RWPE2 (cell line): ENCODE measurements around the gene UBASH3A.

Experiments
- ATAC-seq: fragments of 200-7000 bp; cut with Tn5 transposase; 3 replicates; pipeline ENCODE4 v1.9.1; 2021; ENCODE audit warnings: low read depth
- DNase-seq: peaks from one replicate; pipeline ENCODE4 v3.0.0-alpha.2; 2020; ENCODE audit warnings: low spot score
- H3K27ac ChIP-seq: fragments of 450-650 bp; 2 replicates; pipeline ENCODE4 v1.5.1; 2017; ENCODE audit warnings: mild to moderate bottlenecking; ENCODE audit not compliant: poor library complexity, severe bottlenecking
- H3K27me3 ChIP-seq: fragments of 250-450 bp; sonication (Bioruptor Pico); 2 replicates; pipeline ENCODE4 v1.5.1; 2021; ENCODE audit warnings: mild to moderate bottlenecking, moderate library complexity; ENCODE audit not compliant: insufficient read depth, poor library complexity, severe bottlenecking
- H3K36me3 ChIP-seq: fragments of 250-450 bp; sonication (Bioruptor Pico); 2 replicates; pipeline ENCODE4 v1.5.1; 2020; ENCODE audit warnings: low read depth, mild to moderate bottlenecking, moderate library complexity
- H3K4me1 ChIP-seq: fragments of 250-450 bp; sonication (Bioruptor Pico); 2 replicates; pipeline ENCODE4 v1.5.1; 2021; ENCODE audit warnings: mild to moderate bottlenecking, moderate library complexity; ENCODE audit not compliant: insufficient read depth, poor library complexity, severe bottlenecking
- H3K4me3 ChIP-seq: fragments of 250-450 bp; sonication (Bioruptor Pico); 2 replicates; pipeline ENCODE4 v1.5.1; 2021; ENCODE audit warnings: mild to moderate bottlenecking, moderate library complexity; ENCODE audit not compliant: severe bottlenecking
- H3K9me3 ChIP-seq: fragments of 250-450 bp; sonication (Bioruptor Pico); 2 replicates; pipeline ENCODE4 v1.5.1; 2021; ENCODE audit warnings: mild to moderate bottlenecking, moderate library complexity; ENCODE audit not compliant: severe bottlenecking
- CTCF ChIP-seq: fragments of 450-650 bp; IDR thresholded peaks from one replicate; pipeline ENCODE4 v1.5.1; 2017; ENCODE audit warnings: mild to moderate bottlenecking, moderate library complexity; ENCODE audit not compliant: poor library complexity, severe bottlenecking

Gene UBASH3A

DNA sequence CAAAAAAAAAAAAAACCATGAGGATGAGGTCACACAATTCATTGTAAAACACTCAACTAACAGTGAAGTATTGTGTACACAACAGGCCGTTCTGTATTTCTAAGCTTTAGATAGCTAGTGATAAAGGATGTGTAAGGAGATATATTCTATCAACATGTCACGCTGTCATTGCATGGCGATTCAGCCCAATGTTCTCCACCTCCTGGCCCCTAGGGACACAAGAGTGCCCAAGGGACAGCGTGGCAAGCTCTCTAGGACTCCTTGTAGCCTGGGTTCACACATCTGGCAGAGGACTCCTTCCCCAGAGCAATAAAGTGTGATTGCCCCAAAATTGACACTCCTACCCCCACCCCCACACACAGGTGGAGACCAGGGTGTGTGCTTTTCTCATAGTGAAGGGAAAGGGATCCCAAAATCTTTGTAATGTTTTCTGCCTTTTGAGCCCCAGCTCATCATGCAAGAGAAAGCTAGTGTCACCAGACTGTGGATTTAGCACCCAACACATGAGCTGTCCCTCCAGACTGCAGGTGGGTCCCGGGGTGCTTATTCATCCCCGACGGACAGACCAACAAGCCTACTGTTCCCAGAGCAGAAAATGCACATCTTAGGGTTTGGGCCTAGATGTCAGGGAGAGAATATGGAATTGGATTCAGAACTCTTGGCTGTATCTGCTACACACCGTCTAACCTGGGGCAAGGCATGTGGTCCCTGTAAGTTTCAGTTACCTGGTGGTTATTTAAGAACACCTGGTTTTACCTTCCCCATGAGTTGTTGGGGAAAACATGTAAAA is 19.4 kb upstream of the UBASH3A start:
- H3K9me3 ChIP-seq = no peaks in the 10 kb centered on the region
- ATAC-seq (no peak), DNase-seq (no peak)
- H3K36me3 ChIP-seq = no peaks in the 10 kb centered on the region
- no peaks in the 10 kb centered on the region for H3K4me1 ChIP-seq
- no peak overlapping the region for H3K27ac ChIP-seq
- no peak for TF ChIP-seq CTCF
- H3K27me3 ChIP-seq = no peaks in the 10 kb centered on the region
- H3K4me3 ChIP-seq = no peak overlapping the region

- Histone ChIP-seq H3K4me3 (no peak overlapping the region), H3K9me3 (no peaks in the 10 kb centered on the region), H3K27me3 (no peaks in the 10 kb centered on the region), H3K36me3 (no peaks in the 10 kb centered on the region), H3K4me1 (no peaks in the 10 kb centered on the region), H3K27ac (no peak overlapping the region)
- ATAC-seq (no peak), DNase-seq (no peak)
- TF ChIP-seq CTCF = no peak
These were observed 18.7 kb upstream of the UBASH3A start for GRCh38 chr21:42384989-42385388.

GRCh38 chr21:42385619-42386018 is 18.1 kb upstream of the UBASH3A start:
- Histone ChIP-seq H3K9me3 (no peaks in the 10 kb centered on the region), H3K27me3 (no peaks in the 10 kb centered on the region), H3K36me3 (no peaks in the 10 kb centered on the region), H3K4me3 (no peak overlapping the region), H3K27ac (no peak overlapping the region), H3K4me1 (no peaks in the 10 kb centered on the region)
- ATAC-seq = no peak
- peak; percentile 25 for DNase-seq
- TF ChIP-seq CTCF = no peak

- DNase-seq (no peak), ATAC-seq (no peak)
- Histone ChIP-seq H3K4me3 (no peak overlapping the region), H3K27me3 (no peaks in the 10 kb centered on the region), H3K4me1 (no peaks in the 10 kb centered on the region), H3K27ac (no peak overlapping the region), H3K9me3 (no peaks in the 10 kb centered on the region), H3K36me3 (no peaks in the 10 kb centered on the region)
- TF ChIP-seq CTCF = no peak
These were observed 17.6 kb upstream of the UBASH3A start for GRCh38 chr21:42386034-42386591.

GRCh38 chr21:42387164-42387563 is 16.5 kb upstream of the UBASH3A start:
- DNase-seq (no peak), ATAC-seq (no peak)
- no peak for TF ChIP-seq CTCF

More at GRCh38 chr21:42387164-42387563, 16.5 kb upstream of the UBASH3A start:
- Histone ChIP-seq H3K4me3 (no peak overlapping the region), H3K36me3 (no peaks in the 10 kb centered on the region), H3K4me1 (no peaks in the 10 kb centered on the region), H3K27ac (no peak overlapping the region), H3K27me3 (no peaks in the 10 kb centered on the region), H3K9me3 (no peaks in the 10 kb centered on the region)
